Calu3 (cell line): Measurements from ENCODE around the gene CLEC18C. TPM values are rescaled to one million over a fixed set of nuclear protein-coding genes. Genes with fewer than 3 reads are reported as not detected.
"Not testable (repeated sequence)": the region's sequence is repeated elsewhere in the genome, so short reads cannot be mapped to it uniquely, and the experiment has no call there.

ENCODE experiments used
- BruUV-seq: library from RNA; stranded (reverse); fragments of 400-500 nt; replicated peaks from 2 replicates; lab custom pipeline; 2021; lab: Mats Ljungman, UMichigan
- CTCF ChIA-PET: fragments of 300-600 bp; sonication (Branson Sonifier 250); formaldehyde crosslinking; loops from one replicate; lab custom pipeline; 2022; ENCODE audit warnings: antibody characterized with exemption; lab: Charles Lee
- DNase-seq: peaks from one replicate; pipeline ENCODE4 v3.0.0; 2022
- H3K27ac Mint-ChIP-seq: one replicate; pipeline ENCODE4 v1.8.0; 2022; ENCODE audit warnings: mixed read lengths; ENCODE audit not compliant: unreplicated experiment
- H3K27me3 Mint-ChIP-seq: one replicate; pipeline ENCODE4 v1.8.0; 2022; ENCODE audit warnings: mixed read lengths; ENCODE audit not compliant: unreplicated experiment
- H3K36me3 Mint-ChIP-seq: one replicate; pipeline ENCODE4 v1.8.0; 2022; ENCODE audit warnings: mild to moderate bottlenecking, moderate library complexity, mixed read lengths; ENCODE audit not compliant: insufficient read depth, unreplicated experiment
- H3K4me1 Mint-ChIP-seq: one replicate; pipeline ENCODE4 v1.8.0; 2022; ENCODE audit warnings: mild to moderate bottlenecking, low read depth, mixed read lengths; ENCODE audit not compliant: unreplicated experiment
- H3K4me3 Mint-ChIP-seq: one replicate; pipeline ENCODE4 v1.8.0; 2022; ENCODE audit warnings: mild to moderate bottlenecking, low read depth, moderate library complexity, mixed read lengths; ENCODE audit not compliant: unreplicated experiment
- H3K9me3 Mint-ChIP-seq: one replicate; pipeline ENCODE4 v1.8.0; 2022; ENCODE audit warnings: low read depth, mixed read lengths; ENCODE audit not compliant: unreplicated experiment
- intact Hi-C: fragments of 100-400 bp; cut with micrococcal nuclease; formaldehyde crosslinking; loops from one replicate; pipeline ENCODE4 v1.10.0; 2022; ENCODE audit not compliant: unreplicated experiment
- total RNA-seq: library from RNA; stranded (reverse); gene quantifications from 2 replicates; pipeline ENCODE4 v1.2.3, GENCODE V29; 2022

CLEC18C gene
- total RNA-seq, 1 experiment from 2014 or later, result 1.2 TPM

DNA sequence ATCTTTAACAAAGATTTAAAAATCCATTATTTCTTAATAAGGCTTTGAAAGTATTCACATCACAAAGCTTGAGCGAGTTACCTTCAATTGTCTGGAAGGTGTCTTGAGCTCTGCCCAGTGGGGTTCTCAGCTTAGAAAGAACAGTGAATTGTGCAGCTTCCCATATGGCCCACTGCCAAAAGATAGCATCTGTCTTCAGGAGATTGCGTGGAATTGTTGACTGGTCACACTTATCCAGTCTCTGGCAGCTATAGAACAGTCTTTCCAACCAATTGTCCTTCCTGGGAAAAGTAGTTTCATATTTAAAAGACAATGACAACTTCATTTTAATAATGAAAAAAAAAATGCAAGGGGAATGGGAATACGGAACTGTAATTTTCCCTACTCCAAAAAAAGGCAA is 58.2 kb downstream of the CLEC18C start:
- intact Hi-C loops, result not testable (repeated sequence)

More for the DNA sequence above, 58.2 kb downstream of the CLEC18C start:
- H3K4me1 Mint-ChIP-seq, DNase-seq, BruUV-seq, H3K27me3 Mint-ChIP-seq, H3K4me3 Mint-ChIP-seq, CTCF ChIA-PET, H3K27ac Mint-ChIP-seq, H3K9me3 Mint-ChIP-seq: not testable (repeated sequence)
- H3K36me3 Mint-ChIP-seq, result peaks cover 28% of the 10 kb centered on the region

Other genes with a start within 250 kb of the CLEC18C start
- 2.2 and 3.6 TPM in 2 replicates for gene CLEC18A, start 222.5 kb upstream of the CLEC18C start, total RNA-seq
- 30.3 and 31.9 TPM in 2 replicates for gene PDPR, start 59.5 kb upstream of the CLEC18C start, total RNA-seq
- 32.3 and 33.2 TPM in 2 replicates for gene EXOSC6, start 78.2 kb downstream of the CLEC18C start, total RNA-seq
- 241 and 261 TPM in 2 replicates for gene AARS1, start 115.7 kb downstream of the CLEC18C start, total RNA-seq
- gene DDX19B, start 125.4 kb downstream of the CLEC18C start, total RNA-seq, result 44.6 and 45.2 TPM in 2 replicates
- 50.9 and 59.8 TPM in 2 replicates for gene DDX19A, start 173.1 kb downstream of the CLEC18C start, total RNA-seq